NT2/D1 (cell line): ENCODE results near the gene HMGCR.

Source experiments
- SUZ12 ChIP-seq: IDR thresholded peaks from 2 replicates; pipeline ENCODE4 v1.6.1; 2011; ENCODE audit not compliant: insufficient read length, insufficient read depth; ENCODE audit errors: extremely low read depth
- ZNF274 ChIP-seq: IDR thresholded peaks from 2 replicates; pipeline ENCODE4 v1.6.1; 2011; ENCODE audit warnings: mild to moderate bottlenecking, low read depth, low read length

DNA sequence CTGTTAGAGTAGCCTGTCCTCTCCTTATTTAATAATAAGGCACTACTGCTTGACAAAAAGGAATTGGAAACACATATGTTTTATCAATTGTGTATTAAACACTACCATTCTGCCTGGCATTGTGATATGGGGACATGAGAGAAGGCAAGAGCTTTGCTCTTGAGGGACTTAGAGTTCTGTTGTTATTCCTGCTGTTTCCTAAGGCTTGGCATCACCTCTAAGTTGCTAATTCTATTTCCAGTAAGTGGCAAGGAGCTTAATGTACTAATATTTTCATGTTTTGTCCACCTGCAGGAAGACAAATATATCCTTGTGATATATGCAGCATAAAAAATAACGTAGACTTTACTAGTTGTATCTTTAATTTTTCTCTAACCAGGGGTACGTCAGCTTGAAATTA, 12.6 kb downstream of the HMGCR start:
- TF ChIP-seq ZNF274 (no peak), SUZ12 (no peak)
